Measurements from ENCODE around the gene PAQR9.

PAQR9 gene

DNA sequence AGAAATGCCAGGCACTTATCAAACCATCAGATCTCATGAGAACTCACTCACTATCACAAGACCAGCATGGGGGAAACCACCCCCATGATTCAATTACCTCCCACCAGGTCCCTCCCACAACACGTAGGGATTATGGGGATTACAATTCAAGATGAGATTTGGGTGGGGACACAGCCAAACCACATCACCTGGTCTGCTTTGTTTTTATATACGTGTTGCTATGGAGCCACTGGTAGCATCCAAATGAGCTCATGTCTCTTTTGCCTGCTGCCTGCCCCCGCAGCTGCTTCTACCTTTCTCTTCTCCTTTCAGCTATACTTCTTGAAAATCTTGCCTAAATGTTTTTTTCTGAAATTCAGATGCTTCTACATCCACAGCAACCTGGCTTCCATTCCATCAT lies 47.8 kb downstream of the PAQR9 start:
- no peak for DNase-seq (ENCODE audit: low spot score)

DNA sequence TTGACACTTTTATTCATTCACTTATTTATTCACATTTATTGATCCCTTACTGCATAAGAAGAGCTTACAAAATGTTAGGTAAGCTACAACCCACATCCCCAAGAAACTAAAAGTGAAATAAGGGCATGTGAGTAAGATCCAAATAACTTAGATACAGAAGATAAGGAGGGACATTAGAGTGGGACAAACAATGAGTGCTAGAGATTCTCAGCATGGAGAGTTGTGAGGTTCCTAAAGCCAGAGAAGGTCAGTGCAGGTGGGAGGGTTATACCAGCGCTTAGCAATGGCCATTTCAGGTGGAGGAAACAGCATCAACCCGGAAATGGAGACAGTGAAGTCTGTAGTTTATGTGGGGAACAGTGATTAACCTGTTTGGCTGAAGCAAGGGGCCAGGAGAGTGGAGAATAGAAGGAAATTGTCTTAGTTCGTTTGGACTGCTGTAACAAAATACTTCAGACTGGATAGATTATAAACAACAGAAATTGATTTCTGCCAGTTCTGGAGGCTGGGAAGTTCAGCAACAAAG lies 49.1 kb downstream of the PAQR9 start:
- DNase-seq (ENCODE audit: low spot score) = no peak

DNA sequence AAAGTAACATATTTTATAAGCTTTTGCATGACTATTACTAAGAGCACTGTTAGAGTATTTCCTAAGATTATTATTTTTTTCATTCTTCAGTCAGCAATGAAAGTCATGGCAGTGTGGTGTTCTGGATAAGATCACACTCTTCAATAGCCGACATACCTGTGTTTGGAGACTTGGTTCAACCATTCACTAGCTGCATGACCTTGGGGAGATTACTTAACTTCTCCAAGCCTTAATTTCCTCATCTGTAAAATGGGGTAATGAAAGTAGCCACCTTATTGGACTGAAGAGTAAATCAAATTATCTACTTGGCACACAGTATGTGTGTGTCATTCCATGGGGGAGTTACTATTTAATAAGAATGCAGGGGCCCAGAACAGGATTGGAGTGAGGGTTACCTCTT lies 50.0 kb downstream of the PAQR9 start:
- DNase-seq (ENCODE audit: low spot score) = no peak

DNA sequence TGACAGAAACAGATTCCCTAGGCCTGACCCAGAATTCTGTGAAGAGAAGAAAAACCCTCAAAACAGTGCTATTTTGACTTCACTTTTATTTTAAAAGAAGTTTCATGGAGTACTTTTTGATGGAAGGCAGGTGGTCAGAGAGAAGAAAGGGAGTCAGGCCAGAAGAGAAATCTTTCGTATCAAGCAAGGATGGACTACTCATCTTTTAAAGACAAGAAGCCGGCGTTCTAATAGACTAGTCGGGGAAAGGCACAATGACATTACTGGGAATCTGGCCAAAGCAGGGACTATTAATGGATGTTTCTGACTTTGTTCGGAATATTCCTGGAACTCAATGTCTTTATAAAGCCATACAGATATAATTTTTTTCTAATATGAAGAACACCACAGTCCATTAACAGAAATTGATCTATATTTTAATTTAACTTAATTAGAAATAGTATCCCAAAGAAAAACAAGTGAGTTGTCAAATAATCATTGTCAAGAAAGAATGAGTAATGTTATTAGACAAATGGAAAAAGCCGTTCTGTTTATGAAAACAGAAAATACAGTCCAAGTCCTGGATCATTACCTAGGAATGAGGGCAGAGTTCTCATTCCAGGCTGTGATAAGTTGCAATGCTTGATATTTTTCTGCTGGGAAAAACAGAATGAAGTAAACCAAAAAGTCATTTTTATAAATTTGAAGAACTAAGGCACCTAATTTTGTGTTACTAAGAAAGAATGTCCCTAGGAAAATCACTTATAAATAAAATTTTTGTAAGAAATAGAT lies 50.9 kb downstream of the PAQR9 start:
- no peak for DNase-seq (ENCODE audit: low spot score)

All from hematopoietic multipotent progenitor cell treated with erythropoietin and hydrocortisone succinate and interleukin-3 and kit ligand, for 15 days (in vitro differentiated cells).